Mammary epithelial cell (primary cell): ENCODE results near the gene TMPRSS5.

Experiments
- EZH2 ChIP-seq: IDR thresholded peaks from 2 replicates; pipeline ENCODE4 v1.6.1; 2012; ENCODE audit warnings: low read length, inconsistent platforms, borderline replicate concordance
- TF ChIP-seq, protein P1 (sequence below), 2 donors: IDR thresholded peaks in 1 of 2; conservative IDR thresholded peaks in 1 of 2; 2 replicates each; pipeline ENCODE4 v1.5.1; 2011 to 2012; ENCODE audit warnings: inconsistent platforms in 2 of 2, low read length in 2 of 2, mild to moderate bottlenecking in 2 of 2, control low read depth in 1 of 2, low read depth in 1 of 2; ENCODE audit not compliant: insufficient read depth in 1 of 2; ENCODE audit errors: extremely low read depth in 1 of 2

DNA sequence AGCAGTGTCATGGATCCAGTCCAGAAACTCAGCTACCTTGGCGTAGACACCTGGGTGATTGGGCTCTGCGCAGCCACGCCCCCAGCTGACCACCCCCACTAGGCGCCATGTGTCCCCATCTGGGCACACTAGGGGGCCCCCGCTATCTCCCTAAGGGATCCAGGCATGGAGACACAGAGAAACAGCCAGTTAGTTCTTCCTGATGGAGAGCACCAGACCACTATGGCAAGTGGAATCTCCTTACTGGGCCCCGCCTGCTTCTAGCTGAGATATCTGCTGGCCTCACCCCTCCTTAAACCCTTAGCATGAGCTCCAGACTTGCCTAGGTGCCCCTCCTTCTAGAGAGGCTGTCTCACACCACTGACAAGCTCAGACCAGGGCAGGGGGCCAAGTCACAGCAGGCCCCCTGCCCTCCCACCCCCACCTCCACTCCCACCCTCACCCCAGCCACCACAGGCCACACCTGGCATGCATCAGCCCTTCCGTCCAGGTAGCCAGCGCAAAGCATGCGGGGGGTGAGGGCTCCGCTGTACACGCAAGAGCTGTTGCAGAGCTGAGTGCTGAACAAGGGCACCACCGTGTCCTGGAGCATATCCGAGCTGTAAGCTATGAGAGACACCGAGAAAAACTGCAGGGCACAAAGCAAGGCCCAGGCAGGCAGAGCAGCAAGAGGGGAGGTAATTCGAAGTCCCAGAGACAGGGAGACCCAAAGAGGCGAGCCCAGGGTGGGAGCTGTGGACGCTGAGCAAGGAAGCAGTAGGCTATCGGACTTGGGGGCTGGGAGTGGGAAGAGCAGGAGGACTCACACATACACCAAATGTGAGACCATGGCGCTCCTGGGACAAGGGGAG, 16.1 kb downstream of the TMPRSS5 start:
- TF ChIP-seq, protein P1, sequence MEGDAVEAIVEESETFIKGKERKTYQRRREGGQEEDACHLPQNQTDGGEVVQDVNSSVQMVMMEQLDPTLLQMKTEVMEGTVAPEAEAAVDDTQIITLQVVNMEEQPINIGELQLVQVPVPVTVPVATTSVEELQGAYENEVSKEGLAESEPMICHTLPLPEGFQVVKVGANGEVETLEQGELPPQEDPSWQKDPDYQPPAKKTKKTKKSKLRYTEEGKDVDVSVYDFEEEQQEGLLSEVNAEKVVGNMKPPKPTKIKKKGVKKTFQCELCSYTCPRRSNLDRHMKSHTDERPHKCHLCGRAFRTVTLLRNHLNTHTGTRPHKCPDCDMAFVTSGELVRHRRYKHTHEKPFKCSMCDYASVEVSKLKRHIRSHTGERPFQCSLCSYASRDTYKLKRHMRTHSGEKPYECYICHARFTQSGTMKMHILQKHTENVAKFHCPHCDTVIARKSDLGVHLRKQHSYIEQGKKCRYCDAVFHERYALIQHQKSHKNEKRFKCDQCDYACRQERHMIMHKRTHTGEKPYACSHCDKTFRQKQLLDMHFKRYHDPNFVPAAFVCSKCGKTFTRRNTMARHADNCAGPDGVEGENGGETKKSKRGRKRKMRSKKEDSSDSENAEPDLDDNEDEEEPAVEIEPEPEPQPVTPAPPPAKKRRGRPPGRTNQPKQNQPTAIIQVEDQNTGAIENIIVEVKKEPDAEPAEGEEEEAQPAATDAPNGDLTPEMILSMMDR (conservative IDR thresholded peaks at IDR 0.05 in 1 of 2, IDR thresholded peaks at IDR 0.05 in 1 of 2; ENCODE audit: extremely low read depth in 1 of 2, insufficient read depth in 1 of 2, low read depth in 1 of 2, low read length in 2 of 2) = no peak
- no peak for TF ChIP-seq EZH2
